Raji (cell line): Measurements from ENCODE around the gene CITED1.

Experiments used
- POLR2A ChIP-seq: IDR thresholded peaks from 2 replicates; pipeline ENCODE4 v1.6.1; 2011; ENCODE audit warnings: low read depth, low read length, control low read depth; ENCODE audit not compliant: insufficient read depth

CITED1 gene

DNA sequence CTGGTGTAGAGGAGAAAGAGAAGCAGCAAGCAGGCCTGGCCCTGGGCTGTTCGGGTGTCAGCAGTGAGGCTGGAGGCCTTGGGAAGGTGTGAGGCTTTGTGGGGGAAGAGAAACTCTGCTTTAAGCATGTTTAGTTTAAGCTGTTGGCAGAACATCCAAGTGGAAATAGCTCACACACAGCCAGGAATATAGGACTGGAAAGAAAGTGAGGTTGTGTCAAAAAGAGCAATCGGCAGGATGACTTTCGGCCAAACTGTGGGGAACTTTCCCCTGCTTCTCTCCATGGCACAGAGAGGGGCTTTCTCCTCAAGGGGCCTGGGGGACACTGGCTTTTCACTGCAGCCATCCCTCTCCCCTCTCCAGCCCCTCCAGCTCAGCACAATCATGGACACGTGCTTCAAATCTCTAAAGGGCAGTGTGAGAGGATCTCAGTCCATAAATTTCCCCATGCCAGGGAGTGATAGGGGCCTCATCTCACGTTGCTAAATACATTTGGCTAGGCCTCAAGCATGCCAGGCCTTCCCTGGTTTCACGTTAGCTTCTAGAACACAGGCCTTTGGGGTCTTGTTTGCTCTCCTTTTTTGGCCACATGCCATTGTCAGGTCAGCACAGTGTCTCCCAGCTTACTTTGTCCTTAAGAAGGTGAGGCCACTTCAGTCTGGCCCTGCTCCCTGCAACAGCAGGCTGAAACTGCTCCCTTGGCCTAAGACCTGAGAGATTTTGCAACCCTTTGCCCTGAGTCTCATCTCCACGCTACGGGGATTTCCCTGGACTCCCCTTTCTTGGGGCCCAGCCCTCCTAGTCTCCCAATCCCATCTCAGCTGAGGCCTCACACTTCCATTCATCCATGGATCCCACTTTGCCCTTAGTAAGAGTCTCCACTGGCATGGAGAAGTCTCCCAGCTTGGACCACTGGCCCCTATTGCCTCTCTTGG lies 8.3 kb upstream of the CITED1 start:
- TF ChIP-seq POLR2A: no peak

DNA sequence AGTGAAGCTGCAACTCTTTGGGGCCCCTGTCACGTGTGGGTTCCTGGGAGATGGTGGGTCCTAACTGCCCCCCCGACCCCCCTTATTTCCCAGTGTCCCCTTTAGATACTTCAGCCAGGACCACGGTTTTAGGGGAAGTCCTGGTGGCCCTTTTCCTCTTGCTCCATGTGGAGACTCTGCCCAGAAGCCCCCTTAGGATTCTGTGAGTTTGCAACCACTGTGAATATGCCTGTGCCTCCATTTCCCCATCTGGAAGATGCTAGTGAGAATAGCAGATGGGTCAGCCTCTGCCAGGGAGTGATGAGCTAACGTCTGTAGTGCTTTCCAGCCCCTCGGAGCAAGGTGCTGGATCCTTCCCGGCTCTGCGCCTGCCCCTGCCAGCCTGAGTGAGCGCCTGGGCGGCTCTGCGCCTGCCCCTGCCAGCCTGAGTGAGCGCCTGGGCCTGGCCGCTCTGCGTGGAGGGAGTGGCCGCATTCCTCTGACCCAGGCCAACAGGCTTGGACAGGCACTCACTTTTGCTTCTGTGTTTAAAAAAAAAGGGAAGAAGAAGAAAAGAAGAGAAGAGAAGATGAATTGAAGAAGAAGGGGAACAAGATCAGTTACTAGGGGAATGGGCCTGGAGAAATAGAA lies 6.7 kb upstream of the CITED1 start:
- TF ChIP-seq POLR2A: no peak

DNA sequence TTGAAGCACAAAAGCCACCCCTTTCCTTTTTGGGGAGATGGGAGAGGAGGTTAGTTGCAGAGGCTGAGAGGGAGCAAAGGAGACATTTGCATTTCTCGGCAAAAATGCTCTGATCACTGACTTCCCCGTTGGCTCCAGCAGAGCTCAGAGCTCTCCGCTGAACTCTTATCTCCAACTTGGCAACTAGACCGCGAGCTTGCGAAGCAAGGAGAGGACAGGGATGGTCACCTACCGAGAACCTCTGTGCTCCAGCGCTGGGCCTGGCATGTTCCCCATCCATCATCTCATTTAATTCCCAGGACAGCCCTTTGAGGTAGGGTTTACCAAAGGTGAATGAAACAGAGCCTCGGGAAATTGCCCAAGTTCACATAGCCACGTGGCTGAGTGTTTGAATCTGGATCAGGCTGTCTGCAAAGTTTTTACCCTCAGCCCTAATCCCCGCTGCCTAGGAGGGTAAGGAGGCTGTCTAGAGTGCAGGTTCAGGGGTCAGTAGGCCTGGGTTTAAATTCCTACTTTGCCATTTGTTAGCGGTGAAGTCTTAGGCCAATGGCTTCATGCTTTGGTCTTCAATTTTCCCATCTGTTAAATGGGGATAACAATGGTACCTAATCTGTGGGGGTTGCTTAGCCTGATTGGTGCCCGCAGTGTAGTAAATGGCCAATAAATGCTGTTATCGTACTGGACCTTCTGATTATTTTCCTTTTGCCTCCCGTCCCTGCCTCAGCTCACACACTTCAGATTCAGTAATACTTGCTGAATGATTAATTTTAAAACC lies 3.8 kb upstream of the CITED1 start:
- no peak for TF ChIP-seq POLR2A

DNA sequence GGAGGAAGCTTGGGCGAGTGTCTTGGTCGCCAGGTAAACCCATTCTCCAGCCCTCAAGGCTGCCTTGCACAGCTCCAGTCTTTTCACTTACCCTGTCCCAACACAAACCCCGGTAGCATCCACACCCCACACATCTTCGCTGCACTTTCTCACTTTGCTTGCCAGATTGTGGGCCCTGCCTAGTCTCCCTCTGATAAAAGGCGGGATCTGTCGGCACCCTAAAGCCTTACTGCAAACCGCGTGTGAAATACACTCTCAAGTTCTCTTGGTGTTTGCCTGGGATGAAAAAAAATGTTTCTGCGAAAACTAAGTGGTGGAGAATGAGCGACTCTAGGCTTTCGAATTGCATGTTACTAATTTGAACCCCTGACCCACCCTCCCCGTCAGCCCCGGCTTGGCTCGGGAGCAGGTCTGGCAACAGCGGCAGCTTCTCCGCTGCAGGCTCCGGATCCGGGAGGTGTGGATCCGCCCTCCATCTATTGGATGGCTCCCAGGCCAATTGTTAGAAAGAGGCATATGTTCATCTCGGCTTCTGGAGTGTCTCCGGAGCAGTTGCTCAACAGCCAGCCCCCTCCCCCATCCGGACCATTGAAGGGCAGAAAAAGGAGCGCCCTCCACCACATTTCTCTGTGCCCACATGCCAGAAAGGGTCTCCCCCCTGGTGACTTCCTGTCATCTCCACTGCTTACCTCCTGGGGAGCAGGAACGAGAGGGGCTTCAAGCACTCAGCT lies 3.0 kb upstream of the CITED1 start:
- no peak for TF ChIP-seq POLR2A

DNA sequence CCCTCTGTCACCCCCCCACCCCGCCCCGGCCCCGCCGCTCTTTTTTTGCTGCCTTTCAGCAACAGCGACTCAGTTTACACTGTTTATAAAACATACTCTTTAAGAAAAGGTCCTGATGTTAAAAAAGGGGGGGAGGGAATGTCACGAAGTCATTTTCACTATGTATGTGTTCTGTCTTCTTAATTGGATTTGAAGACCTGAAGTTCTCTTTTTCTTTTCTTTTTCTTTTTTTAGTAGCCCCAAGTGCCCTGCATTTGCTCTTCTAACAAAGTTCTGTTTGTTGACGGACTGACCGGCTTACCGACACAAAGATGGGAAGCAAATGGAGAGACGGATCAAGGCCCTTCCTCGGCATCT lies 2.5 kb upstream of the CITED1 start:
- TF ChIP-seq POLR2A: no peak

DNA sequence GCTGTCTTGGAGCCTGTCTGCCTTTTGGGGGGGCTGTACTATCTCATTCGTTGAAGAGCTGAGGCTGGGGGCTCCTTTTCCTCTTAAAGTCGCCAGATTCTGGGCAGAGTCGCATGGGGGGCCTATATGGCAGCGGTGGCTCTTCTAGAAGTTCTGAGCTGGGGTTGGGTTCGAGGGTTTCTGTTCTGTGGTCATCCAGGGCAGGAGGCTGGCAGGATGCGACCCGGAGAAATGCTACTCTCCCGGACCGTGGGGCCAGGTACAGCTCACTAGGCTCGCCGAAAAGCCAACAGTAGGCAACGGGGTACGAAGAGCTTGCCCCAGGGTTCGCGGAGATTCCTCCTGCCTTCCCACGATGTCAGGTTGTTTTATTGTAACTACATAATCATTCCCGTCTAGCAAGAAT lies 1.9 kb upstream of the CITED1 start:
- no peak for TF ChIP-seq POLR2A

DNA sequence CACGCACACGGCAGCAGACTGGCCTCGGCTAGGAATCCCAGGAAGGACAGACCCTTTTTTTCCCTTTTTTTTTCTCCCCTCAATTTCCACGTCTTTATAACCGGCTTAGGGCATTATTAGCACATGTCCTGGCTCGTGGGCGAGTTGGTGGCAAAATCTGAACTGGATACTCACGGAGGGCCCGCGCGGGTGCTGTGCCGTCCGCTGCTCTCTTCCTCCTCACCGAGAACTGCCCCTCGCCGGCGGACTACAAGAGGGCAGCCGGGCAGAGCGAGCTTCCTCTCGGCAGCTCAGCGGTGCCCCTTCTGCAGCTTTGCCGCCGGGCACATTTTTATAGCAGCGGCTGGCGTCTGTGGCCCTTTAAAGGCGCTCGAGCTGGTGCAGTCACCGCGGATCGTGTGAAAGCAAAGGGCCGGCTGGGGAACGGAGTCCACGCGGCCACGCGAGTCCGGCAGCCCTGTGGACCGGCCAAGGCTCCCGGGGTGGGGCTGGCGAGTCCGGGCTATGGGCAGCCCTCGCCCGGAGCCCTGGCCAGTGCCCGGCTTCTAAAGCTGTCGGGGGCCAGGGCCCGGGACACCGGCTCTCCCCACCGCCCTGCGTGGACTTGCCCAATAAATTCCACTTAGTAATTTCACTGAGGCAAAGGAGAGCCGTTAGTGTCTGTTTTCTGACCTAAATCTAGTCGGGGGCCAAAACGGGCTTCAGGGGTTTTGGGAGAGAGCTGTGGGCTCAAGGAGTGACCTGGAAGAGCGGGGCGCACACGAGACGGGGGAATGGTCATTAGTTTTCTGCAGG lies 1.3 kb upstream of the CITED1 start:
- no peak for TF ChIP-seq POLR2A

DNA sequence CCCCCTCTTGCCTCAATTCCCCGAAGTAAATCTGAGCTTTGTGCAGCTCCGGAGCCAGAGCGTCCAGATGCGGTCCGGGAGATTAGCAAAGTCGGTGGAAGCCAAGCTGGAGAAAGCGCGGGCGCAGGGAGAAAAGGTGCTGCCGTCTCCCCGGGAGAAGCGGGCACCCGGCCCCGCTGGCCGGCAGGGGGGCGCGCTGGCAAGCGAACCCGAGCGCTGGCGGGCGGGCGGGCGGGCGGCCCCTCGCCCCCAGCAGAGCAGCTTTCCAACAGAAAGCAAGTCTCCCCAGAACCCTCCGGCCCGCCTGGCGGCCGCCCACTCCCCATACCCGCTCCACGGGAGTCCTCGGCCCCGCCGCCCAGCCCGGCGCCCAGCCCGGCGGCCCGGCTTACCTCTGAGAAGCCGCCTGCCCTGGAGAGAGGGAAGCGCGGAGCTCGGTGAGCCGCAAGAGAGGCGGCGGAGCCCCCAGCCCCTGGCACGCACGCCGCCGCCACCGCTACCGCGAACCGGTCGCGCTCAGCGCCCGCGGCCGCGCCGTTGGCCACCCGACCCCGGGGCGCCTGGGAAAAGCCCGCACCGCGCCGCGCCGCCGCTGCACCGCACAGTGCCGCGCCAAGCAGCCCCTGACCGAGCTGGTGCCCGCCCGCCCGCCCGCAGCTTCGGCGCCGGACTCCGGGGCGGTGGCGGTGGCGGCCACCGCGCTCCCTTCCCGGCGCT lies 529 bp upstream of the CITED1 start:
- no peak for TF ChIP-seq POLR2A

DNA sequence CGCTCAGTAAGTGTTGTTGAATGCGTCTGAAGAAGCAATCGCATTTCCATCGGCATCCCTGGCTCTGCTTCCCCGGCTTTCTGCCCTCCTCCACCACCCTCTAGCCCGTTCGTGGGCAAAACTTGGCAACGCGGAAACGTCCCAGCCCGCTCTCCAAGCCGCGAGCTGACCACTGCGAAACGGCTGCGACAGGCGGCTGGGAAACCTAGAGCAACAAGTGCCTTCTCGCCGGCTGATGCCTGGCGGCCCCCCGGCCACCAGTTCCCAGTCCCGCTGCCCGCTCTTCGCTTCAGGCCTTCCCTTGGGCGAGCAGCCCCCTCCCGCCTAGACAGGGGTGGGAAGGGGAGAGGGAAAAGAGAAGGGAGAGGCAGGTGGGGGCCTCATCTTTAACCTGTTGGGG lies 837 bp downstream of the CITED1 start:
- no peak for TF ChIP-seq POLR2A

DNA sequence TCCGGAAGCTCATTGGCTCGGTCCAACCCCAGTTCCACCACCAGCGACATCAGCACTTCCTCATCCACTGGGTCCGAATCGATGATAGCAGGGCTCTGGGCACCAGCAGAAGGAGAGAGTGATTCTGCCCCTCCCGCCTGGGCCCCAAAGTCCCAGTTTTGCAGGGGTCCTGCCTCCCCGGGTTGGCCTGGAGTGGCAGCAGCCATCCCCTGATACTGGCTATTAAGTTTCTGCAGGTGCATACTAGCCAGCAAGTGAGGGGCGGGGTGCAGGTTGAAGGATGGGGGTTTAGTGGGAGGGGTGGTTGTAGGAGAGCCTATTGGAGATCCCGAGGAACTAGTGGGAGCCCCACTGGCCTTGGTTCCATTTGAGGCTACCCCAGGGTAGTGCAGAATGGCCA lies 3.9 kb downstream of the CITED1 start:
- no peak for TF ChIP-seq POLR2A

DNA sequence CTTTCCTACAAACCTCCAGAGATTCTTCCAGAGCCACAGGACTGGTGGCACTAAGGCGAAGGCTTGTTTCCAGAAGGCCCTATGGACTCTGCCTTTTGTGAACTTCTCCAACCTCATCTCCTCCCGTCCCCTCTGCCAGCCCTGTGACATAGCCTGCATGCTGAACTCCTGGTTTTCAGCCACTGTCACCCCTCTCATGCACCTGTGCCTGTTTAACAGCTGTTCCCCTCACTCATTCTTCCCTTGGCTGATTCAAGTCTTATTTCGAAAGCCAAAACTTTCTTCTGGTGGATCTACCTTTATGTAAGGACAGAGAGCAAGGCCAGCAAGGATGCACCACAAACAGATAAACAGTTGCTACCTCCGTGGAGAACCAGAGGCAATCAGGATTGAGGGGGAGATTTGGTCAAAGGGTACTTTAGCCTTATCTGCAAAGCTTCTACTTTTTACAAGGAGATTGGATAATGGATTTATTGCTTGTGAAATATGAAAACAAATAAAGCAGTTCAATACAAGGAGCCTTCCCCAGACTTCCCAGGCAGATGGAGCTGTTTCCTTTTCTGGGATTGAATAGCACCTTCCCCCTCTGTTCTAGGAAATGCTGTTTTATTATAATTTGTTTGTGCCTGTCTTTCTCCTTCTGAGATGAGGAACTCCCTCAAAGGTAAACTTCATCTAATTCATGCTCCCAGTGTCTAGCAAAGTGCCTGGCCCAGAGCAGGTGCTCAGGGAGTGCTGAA lies 5.7 kb downstream of the CITED1 start:
- TF ChIP-seq POLR2A: no peak

DNA sequence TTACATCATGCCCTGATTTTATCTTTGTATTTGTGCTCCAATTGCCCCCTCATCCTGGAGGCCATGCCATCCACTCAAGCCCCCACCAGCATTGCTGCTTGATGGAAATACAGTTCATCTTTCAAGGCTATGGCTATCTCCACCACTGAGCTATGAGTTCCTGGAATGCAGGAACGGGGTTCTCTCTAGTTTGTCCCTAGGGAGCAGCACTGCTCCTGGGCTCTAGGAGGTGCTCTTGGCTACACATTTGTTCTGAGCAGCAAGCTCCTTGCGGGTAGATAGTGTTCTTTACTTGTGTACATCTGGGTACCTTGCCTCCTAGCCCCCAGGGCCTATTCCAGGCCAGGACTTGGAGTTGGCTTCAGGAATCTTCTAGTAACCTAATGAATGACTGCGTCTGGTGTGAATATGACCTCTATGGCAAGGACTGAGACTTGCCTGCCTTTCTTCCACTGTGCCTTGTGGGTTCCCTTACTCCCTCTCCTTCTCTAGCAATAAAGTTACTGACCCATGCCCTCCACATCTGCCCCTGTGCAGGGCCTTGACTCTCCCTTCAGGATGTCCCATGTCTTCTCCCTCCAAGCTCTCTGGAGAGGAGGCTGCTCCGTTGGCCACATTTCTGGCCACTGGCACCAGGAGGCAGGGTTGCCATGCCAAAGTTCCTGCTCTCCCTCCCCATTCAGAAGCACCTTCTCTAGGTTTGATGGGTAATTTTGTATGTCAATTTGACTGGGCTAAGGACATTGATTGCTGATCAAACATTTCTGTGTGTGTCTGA lies 7.6 kb downstream of the CITED1 start:
- TF ChIP-seq POLR2A: no peak
